Measurements from ENCODE around the gene CNOT4.
"Not testable (repeated sequence)": the region's sequence is repeated elsewhere in the genome, so short reads cannot be mapped to it uniquely, and the experiment has no call there.

The CNOT4 gene

DNA sequence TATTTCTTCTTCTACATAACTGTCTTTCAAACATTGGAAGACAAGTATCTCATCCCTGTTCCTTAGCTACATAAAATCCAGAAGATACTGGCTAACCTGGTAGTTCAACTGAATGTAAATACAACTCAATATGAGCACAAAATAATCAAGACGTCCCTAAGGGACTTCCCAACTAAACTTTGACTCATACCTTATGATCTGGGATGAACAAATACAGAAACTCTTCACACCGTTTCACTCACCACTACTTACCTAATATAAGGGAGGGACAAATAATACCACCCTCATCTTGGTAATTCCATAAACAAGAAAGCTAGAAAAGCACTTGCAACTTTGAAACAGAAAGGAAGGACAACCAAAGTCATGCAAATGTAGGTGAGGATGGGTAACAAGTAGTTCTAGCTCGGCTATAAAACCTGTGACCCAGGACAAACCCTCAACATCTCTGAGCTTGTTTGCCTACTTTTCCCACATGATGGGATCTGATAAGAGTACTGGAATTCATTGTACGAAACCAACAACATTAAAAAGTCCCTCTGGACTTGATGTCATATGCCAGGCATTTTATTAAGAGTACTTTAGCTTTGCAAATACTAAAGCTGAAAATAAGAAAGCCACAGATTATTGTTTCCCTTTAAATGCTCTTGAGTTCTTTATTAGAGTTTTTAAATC is 154.4 kb downstream of the CNOT4 start:
- Histone ChIP-seq H3K4me3 (ENCODE audit: low read depth in 1 of 2, low read length in 1 of 2) (no peak overlapping the region), H3K4me1 (ENCODE audit: control insufficient read depth in 1 of 2, insufficient read depth in 1 of 2, low read depth in 1 of 2, low read length in 1 of 2) (no peaks in the 10 kb centered on the region), H3K27me3 (no peaks in the 10 kb centered on the region), H3K27ac (no peak overlapping the region), H3K9me3 (no peaks in the 10 kb centered on the region), H3K36me3 (no peaks in the 10 kb centered on the region)
- TF ChIP-seq, protein P1, sequence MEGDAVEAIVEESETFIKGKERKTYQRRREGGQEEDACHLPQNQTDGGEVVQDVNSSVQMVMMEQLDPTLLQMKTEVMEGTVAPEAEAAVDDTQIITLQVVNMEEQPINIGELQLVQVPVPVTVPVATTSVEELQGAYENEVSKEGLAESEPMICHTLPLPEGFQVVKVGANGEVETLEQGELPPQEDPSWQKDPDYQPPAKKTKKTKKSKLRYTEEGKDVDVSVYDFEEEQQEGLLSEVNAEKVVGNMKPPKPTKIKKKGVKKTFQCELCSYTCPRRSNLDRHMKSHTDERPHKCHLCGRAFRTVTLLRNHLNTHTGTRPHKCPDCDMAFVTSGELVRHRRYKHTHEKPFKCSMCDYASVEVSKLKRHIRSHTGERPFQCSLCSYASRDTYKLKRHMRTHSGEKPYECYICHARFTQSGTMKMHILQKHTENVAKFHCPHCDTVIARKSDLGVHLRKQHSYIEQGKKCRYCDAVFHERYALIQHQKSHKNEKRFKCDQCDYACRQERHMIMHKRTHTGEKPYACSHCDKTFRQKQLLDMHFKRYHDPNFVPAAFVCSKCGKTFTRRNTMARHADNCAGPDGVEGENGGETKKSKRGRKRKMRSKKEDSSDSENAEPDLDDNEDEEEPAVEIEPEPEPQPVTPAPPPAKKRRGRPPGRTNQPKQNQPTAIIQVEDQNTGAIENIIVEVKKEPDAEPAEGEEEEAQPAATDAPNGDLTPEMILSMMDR (IDR thresholded peaks at IDR 0.05) = no peak

DNA sequence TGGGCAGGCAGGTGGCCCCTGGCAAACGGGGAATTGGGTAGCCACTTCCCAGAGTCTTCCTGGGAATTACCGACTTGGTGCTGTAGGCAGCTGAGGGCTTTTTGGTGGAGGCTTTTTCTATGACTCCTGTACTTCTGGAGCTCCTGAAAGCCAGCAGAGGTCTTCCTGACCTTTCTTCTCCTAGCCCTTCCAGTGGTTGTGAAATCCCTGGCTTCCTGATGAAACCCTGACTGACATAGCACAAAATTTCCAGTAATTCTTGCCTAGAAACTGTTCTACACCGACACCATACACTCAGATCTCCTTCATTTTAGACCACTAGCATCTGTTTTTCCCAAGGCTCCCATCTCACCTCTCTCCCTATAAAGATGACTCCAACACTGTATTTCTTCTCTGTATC is 156.1 kb downstream of the CNOT4 start:
- Histone ChIP-seq H3K36me3 (no peaks in the 10 kb centered on the region), H3K4me3 (ENCODE audit: low read depth in 1 of 2, low read length in 1 of 2) (no peak overlapping the region), H3K27me3 (no peaks in the 10 kb centered on the region), H3K27ac (no peak overlapping the region), H3K4me1 (ENCODE audit: control insufficient read depth in 1 of 2, insufficient read depth in 1 of 2, low read depth in 1 of 2, low read length in 1 of 2) (no peaks in the 10 kb centered on the region), H3K9me3 (no peaks in the 10 kb centered on the region)
- TF ChIP-seq, protein P1 (IDR thresholded peaks at IDR 0.05) = no peak

DNA sequence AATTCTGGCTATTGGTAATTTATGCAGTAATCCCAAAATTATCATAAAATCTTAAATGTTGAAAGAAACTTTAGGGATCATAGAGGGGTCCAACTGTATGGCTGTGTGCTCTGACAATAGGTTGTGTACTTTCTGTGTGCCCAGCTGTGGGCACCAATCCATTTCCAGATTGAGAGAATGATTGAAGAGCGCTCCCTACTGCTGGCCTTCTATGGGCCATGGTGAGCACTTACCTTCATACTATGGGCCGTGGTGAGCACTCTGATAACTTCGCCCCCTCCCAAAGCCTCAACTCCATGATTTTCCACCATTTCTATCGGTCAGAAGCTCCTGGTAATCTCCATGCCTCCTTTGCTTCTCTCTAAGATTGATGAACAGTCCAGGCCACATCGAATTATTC is 157.6 kb downstream of the CNOT4 start:
- Histone ChIP-seq H3K27me3 (no peaks in the 10 kb centered on the region), H3K4me3 (ENCODE audit: low read depth in 1 of 2, low read length in 1 of 2) (no peak overlapping the region), H3K4me1 (ENCODE audit: control insufficient read depth in 1 of 2, insufficient read depth in 1 of 2, low read depth in 1 of 2, low read length in 1 of 2) (no peaks in the 10 kb centered on the region), H3K9me3 (no peaks in the 10 kb centered on the region), H3K36me3 (no peaks in the 10 kb centered on the region), H3K27ac (no peak overlapping the region)
- TF ChIP-seq, protein P1 (IDR thresholded peaks at IDR 0.05) = no peak

GRCh38 chr7:135351070-135351469 is 158.8 kb downstream of the CNOT4 start:
- not testable (repeated sequence) for H3K27ac ChIP-seq; H3K36me3 ChIP-seq; H3K27me3 ChIP-seq; H3K4me3 ChIP-seq (ENCODE audit: low read depth in 1 of 2, low read length in 1 of 2); H3K9me3 ChIP-seq; H3K4me1 ChIP-seq (ENCODE audit: control insufficient read depth in 1 of 2, insufficient read depth in 1 of 2, low read depth in 1 of 2, low read length in 1 of 2)

GRCh38 chr7:135349746-135350145 is 160.2 kb downstream of the CNOT4 start:
- Histone ChIP-seq H3K27me3 (no peaks in the 10 kb centered on the region), H3K4me3 (ENCODE audit: low read depth in 1 of 2, low read length in 1 of 2) (no peak overlapping the region), H3K27ac (no peak overlapping the region), H3K9me3 (no peaks in the 10 kb centered on the region), H3K36me3 (no peaks in the 10 kb centered on the region), H3K4me1 (ENCODE audit: control insufficient read depth in 1 of 2, insufficient read depth in 1 of 2, low read depth in 1 of 2, low read length in 1 of 2) (no peaks in the 10 kb centered on the region)
- TF ChIP-seq, protein P1 (IDR thresholded peaks at IDR 0.05) = no peak

- no peaks in the 10 kb centered on the region for H3K9me3 ChIP-seq
These were observed 161.4 kb downstream of the CNOT4 start for GRCh38 chr7:135348493-135348892.

More at GRCh38 chr7:135348493-135348892, 161.4 kb downstream of the CNOT4 start:
- TF ChIP-seq, protein P1 (IDR thresholded peaks at IDR 0.05) = no peak
- Histone ChIP-seq H3K4me3 (ENCODE audit: low read depth in 1 of 2, low read length in 1 of 2) (no peak overlapping the region), H3K27me3 (no peaks in the 10 kb centered on the region), H3K4me1 (ENCODE audit: control insufficient read depth in 1 of 2, insufficient read depth in 1 of 2, low read depth in 1 of 2, low read length in 1 of 2) (no peaks in the 10 kb centered on the region), H3K27ac (no peak overlapping the region), H3K36me3 (no peaks in the 10 kb centered on the region)
